Common myeloid progenitor, CD34-positive (primary cell): ENCODE results near the gene DNTT.
A peak's percentile ranks its signal among the peaks of the same experiment; 100 is the strongest.

Experiments used
- CTCF ChIA-PET: fragments of 350-600 bp; sonication (Branson Sonifier 250); formaldehyde crosslinking; loops from one replicate; lab custom pipeline; 2021; ENCODE audit warnings: antibody characterized with exemption; lab: Charles Lee
- POLR2A ChIA-PET: fragments of 350-600 bp; sonication (Branson Sonifier 250); formaldehyde crosslinking; loops from one replicate; lab custom pipeline; 2021; ENCODE audit warnings: antibody characterized with exemption; lab: Charles Lee
- DNase-seq, 3 donors: peaks; one replicate each; pipeline versions ENCODE4 v3.0.0 to v3.0.0-alpha.2; 2013
- H3K27ac ChIP-seq, 2 experiments: 1 replicate in 1 of 2; 2 replicates in 1 of 2; pipeline ENCODE4 v1.7.0; 2013; ENCODE audit warnings: inconsistent platforms in 2 of 2, low read length in 2 of 2, mild to moderate bottlenecking in 2 of 2, low read depth in 1 of 2, moderate library complexity in 1 of 2; ENCODE audit not compliant: severe bottlenecking in 2 of 2, insufficient read depth in 1 of 2, poor library complexity in 1 of 2
- H3K27me3 ChIP-seq, 5 experiments: replicated peaks in 2 of 5; 1 replicate in 3 of 5; 2 replicates in 2 of 5; pipeline versions ENCODE4 v1.6.1 to v1.7.0; 2013; ENCODE audit warnings: low read length in 4 of 5, mild to moderate bottlenecking in 2 of 5, moderate library complexity in 2 of 5, inconsistent platforms in 1 of 5; ENCODE audit not compliant: insufficient read depth in 5 of 5, control insufficient read depth in 4 of 5
- H3K36me3 ChIP-seq, 4 experiments: 1 replicate in 2 of 4; 2 replicates in 2 of 4; pipeline versions ENCODE4 v1.6.1 to v1.7.0; 2013; ENCODE audit warnings: low read length in 3 of 4, control low read depth in 1 of 4, mild to moderate bottlenecking in 1 of 4; ENCODE audit not compliant: control insufficient read depth in 4 of 4, insufficient read depth in 4 of 4
- H3K4me1 ChIP-seq, 4 experiments: 1 replicate in 3 of 4; 2 replicates in 1 of 4; pipeline versions ENCODE4 v1.6.1 to v1.7.1; 2013; ENCODE audit warnings: low read length in 3 of 4, mild to moderate bottlenecking in 3 of 4, control low read depth in 1 of 4, inconsistent platforms in 1 of 4, moderate library complexity in 1 of 4; ENCODE audit not compliant: control insufficient read depth in 4 of 4, insufficient read depth in 4 of 4; ENCODE audit errors: control extremely low read depth in 1 of 4
- H3K4me3 ChIP-seq, 7 experiments: 1 replicate in 4 of 7; 2 replicates in 3 of 7; pipeline versions ENCODE4 v1.5.1 to v1.7.0; 2013; ENCODE audit warnings: mild to moderate bottlenecking in 7 of 7, low read length in 6 of 7, moderate library complexity in 6 of 7, inconsistent platforms in 2 of 7, low read depth in 2 of 7, control low read depth in 1 of 7; ENCODE audit not compliant: insufficient read depth in 4 of 7, control insufficient read depth in 1 of 7; ENCODE audit errors: extremely low read depth in 1 of 7
- H3K9me3 ChIP-seq, 5 experiments: 1 replicate in 4 of 5; 2 replicates in 1 of 5; pipeline versions ENCODE4 v1.6.1 to v1.7.1; 2013; ENCODE audit warnings: low read length in 4 of 5, mild to moderate bottlenecking in 2 of 5, inconsistent platforms in 1 of 5, low read depth in 1 of 5, moderate library complexity in 1 of 5; ENCODE audit not compliant: control insufficient read depth in 4 of 5, insufficient read depth in 2 of 5; ENCODE audit errors: control extremely low read depth in 1 of 5
- WGBS: methylation state at CpG from one replicate; pipeline ENCODE4 v1.1.5; 2013; ENCODE audit not compliant: insufficient coverage; 5-methylcytosine and 5-hydroxymethylcytosine counted together

DNTT gene

DNA sequence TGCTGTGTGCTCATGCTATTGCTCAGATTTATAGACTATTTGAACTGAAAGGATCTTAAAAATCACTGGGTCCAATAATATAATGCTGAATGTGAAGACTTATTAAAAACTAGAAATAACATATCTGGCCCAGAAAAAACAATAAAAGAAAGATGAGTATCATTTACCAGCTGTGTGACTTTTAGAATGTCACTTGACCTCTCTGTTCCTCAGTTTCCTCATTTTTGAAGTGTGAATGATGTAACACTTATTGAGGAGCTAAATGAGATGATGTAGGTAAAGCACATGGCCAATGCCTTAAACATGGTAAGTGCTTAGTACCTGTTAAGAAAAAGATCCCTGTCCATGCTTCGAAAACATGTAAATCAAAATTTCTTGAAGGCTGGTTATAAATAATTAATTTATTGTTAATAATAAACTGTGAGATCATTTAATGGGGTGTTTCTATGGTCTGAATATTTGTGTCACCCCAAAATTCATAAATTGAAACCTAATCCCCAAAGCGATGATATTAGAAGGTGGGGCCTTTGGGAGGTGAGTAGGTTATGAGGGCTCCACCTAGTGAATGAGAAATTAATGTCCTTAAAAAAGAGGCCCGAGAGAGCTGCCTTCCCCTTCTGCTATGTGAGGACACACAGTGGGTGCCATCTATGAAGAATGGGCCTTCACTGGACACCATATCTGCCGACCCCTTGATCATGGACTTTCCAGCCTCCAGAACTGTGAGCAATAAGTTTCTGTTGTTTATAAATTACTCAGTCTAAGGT lies 13.0 kb downstream of the DNTT start:
- CTCF ChIA-PET = interaction anchor here (0.6 to 1.9 kb wide), 6 partner anchors 11 to 88 kb away, joined by 3 to 7 read pairs (median 4); no protein-coding TSS in a partner anchor
- no peaks in the 10 kb centered on the region for H3K36me3 ChIP-seq
- POLR2A ChIA-PET = interaction anchor here (0.6 kb wide), 1 partner anchor 9 kb away, joined by 4 read pairs; no protein-coding TSS in a partner anchor

DNA sequence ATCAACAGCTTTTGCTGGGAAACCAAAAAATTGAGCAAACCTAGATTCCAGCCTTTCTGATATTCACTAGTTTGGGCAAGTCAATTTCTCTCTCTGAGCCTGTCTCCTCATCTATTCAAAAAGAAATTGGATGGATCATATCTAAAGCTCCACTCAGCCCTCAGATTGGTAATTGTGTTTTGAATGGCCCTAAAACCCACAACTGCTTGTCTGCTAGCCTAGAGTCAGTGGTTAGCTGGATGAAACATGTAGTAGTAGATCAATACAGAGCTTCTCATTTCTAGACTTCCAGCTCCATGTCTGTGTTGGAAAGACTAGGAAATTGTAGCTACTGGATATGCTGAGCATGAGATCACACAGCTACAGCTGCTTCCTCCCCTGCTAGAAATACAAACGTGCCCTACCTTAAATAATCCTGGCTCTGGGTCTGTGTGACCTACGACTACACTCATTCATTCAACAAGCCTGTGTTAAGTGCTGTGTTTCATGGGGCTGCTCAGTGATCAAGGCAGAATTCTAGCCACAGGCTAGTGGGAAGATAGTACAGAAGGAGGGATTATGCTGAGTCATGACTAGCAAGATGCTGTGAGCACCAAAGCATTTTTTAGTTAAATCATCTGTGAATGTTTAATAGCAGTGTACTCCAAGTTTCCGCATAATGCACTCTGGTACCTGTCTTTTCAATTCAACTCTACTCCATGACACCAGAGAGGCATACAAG lies 15.7 kb downstream of the DNTT start:
- no peak overlapping the region for H3K27ac ChIP-seq
- peaks cover 0 to 5% (median 1%) of the 10 kb centered on the region in 4 experiments for H3K4me1 ChIP-seq
- ChIA-PET POLR2A (interaction anchor here (0.6 kb wide), 1 partner anchor 1024 kb away, joined by 4 read pairs; no protein-coding TSS in a partner anchor), CTCF (interaction anchor here (0.7 to 2.0 kb wide), 6 partner anchors 9 to 90 kb away, joined by 3 to 6 read pairs (median 4); no protein-coding TSS in a partner anchor)
- H3K36me3 ChIP-seq = peaks cover 0 to 4% (median 0%) of the 10 kb centered on the region in 4 experiments
- WGBS = no CpG with 5 or more reads among the region's 3 CpGs
- DNase-seq = peak in 2 of 3 donors; percentile 46 to 54
- no peaks in the 10 kb centered on the region for H3K9me3 ChIP-seq
- peaks cover 0 to 2% (median 0%) of the 10 kb centered on the region in 5 experiments for H3K27me3 ChIP-seq
- H3K4me3 ChIP-seq = no peak overlapping the region

More for the DNA sequence above, 13.0 kb downstream of the DNTT start:
- no peak for DNase-seq
- WGBS = no CpG with 5 or more reads among the region's 4 CpGs
- Histone ChIP-seq H3K27ac (no peak overlapping the region), H3K9me3 (no peaks in the 10 kb centered on the region), H3K4me1 (peaks cover 0 to 5% (median 1%) of the 10 kb centered on the region in 4 experiments), H3K4me3 (no peak overlapping the region), H3K27me3 (no peaks in the 10 kb centered on the region)

DNA sequence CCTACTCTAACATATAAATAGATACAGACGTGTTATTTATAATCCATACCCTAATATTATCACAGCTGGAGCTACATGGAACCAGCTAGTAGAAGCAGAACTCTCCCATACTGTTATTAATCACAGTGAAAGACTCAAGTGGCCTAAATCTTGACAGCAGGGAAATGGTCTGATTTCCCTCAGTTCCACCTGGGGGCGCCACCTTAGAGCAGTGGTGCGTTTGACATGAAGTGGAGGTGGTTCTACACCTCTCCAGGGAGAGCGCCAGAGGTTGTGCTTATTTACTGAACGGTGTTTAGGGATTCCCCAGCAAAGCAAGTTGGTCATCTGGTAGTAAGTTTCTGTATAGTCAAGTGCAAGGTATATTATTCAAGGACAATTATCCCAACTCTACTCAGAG lies 17.6 kb downstream of the DNTT start:
- Histone ChIP-seq H3K36me3 (peaks cover 0 to 4% (median 0%) of the 10 kb centered on the region in 4 experiments), H3K27me3 (peaks cover 0 to 5% (median 0%) of the 10 kb centered on the region in 5 experiments), H3K9me3 (no peaks in the 10 kb centered on the region), H3K4me3 (no peak overlapping the region), H3K4me1 (peaks cover 0 to 5% (median 0%) of the 10 kb centered on the region in 4 experiments), H3K27ac (no peak overlapping the region)
- CTCF ChIA-PET = interaction anchor here (1.1 to 2.4 kb wide), 6 partner anchors 9 to 92 kb away, joined by 3 to 6 read pairs (median 4); no protein-coding TSS in a partner anchor
- DNase-seq = no peak
- WGBS = 80% methylated on average over 4 of the region's 5 CpGs
- POLR2A ChIA-PET = no interaction called here

DNA sequence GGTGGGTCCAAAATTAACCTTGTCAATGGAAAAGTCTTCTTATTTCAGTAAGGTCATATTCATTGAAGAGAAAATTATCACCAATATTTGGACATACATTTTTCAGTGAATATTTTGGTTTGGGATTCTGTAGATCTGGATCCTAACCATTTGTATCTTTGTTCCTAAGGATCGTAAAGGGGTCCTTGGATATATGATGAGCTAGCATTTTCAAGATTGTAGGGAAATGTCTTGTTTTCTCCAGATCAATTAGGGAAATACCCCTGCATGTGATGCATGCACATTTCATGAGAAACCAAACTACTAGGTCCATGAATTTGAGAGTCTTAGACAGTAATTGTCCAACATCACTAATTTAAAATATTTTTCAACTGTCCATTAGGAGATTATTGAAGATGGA lies 18.0 kb downstream of the DNTT start:
- Histone ChIP-seq H3K4me1 (peaks cover 0 to 5% (median 0%) of the 10 kb centered on the region in 4 experiments), H3K27me3 (peaks cover 0 to 6% (median 0%) of the 10 kb centered on the region in 5 experiments), H3K9me3 (no peaks in the 10 kb centered on the region), H3K27ac (no peak overlapping the region), H3K4me3 (no peak overlapping the region), H3K36me3 (peaks cover 0 to 4% (median 0%) of the 10 kb centered on the region in 4 experiments)
- DNase-seq = no peak
- ChIA-PET CTCF (interaction anchor here (1.1 to 2.4 kb wide), 6 partner anchors 10 to 92 kb away, joined by 3 to 6 read pairs (median 4); no protein-coding TSS in a partner anchor), POLR2A (no interaction called here)
- no CpG with 5 or more reads among the region's 1 CpG for WGBS

DNA sequence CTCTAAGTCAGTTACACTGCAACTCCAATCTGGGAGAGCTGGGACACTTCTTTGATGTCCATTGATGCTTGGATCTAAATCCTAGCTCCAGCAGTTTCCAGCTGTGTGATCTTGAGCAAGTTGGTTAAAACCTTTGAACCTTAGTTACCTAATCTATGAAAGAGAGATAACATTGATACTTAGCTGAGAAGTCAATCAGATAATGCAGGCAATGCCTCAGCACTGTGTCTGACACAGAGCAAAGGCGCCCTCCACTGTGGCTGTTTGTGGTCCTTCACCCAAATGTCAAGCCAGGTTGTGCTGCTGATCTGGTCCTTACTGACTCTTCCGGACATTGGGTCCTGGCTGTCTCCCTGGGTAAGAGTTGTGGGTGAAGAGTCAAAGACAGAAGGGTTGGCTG lies 20.2 kb downstream of the DNTT start:
- CTCF ChIA-PET = interaction anchor here (1.0 to 1.5 kb wide), 4 partner anchors 10 to 94 kb away, joined by 3 to 4 read pairs (median 4); no protein-coding TSS in a partner anchor
- Histone ChIP-seq H3K4me3 (no peak overlapping the region), H3K4me1 (peaks cover 0 to 6% (median 3%) of the 10 kb centered on the region in 4 experiments), H3K27ac (no peak overlapping the region), H3K27me3 (peaks cover 0 to 8% (median 0%) of the 10 kb centered on the region in 5 experiments), H3K36me3 (peaks cover 0 to 4% (median 0%) of the 10 kb centered on the region in 4 experiments), H3K9me3 (no peaks in the 10 kb centered on the region)
- POLR2A ChIA-PET = no interaction called here
- 100% methylated on average over 2 of the region's 2 CpGs for WGBS
- no peak for DNase-seq

DNA sequence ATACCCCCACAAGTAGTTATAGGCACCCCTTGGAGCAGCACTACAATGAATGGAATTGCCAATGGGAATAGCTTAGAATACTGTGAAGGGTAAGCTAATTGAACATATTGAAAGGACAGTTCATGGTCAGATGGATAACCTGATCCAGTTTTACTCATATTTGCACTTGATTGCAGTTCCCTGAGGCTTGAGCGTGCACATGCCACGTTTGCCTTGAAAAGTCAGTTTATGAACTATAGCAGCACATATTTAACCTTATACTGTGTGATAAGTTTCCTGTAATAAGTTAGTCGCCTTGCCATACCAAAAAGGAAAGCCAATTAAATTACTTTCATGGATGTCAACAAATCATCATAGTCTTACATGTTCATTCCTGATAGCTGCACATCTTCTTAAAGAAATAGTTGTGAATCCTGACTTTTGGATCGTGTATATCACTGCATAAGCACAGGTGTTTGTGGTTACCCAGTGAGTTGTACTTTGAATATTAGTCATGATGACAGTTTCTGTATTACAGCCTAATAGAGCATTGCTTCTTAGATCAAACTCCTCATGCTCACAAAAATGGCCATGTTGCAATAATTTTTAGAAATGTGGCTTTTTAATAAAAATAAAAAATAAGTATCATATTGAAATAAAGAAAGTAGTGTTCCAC lies 21.6 kb downstream of the DNTT start:
- 60% methylated on average over 1 of the region's 4 CpGs for WGBS
- peaks cover 0 to 4% (median 0%) of the 10 kb centered on the region in 4 experiments for H3K36me3 ChIP-seq
- H3K4me3 ChIP-seq = no peak overlapping the region
- ChIA-PET POLR2A (no interaction called here), CTCF (no interaction called here)
- H3K27me3 ChIP-seq = peaks cover 0 to 8% (median 0%) of the 10 kb centered on the region in 5 experiments
- H3K27ac ChIP-seq = no peak overlapping the region
- no peak for DNase-seq
- H3K4me1 ChIP-seq = peaks cover 0 to 11% (median 0%) of the 10 kb centered on the region in 4 experiments
- no peaks in the 10 kb centered on the region for H3K9me3 ChIP-seq
